CD1c-positive myeloid dendritic cell (primary cell): Measurements from ENCODE around the gene FOXO1.

Experiments used
- DNase-seq: peaks from one replicate; pipeline ENCODE4 v3.0.0-alpha.2; 2016; ENCODE audit errors: extremely low spot score

The FOXO1 gene

GRCh38 chr13:40549500-40550094 lies 116.8 kb downstream of the FOXO1 start:
- DNase-seq = no peak

GRCh38 chr13:40547591-40548315 lies 118.7 kb downstream of the FOXO1 start:
- no peak for DNase-seq

- no peak for DNase-seq
These were observed 120.4 kb downstream of the FOXO1 start for GRCh38 chr13:40546047-40546446.

- no peak for DNase-seq
These were observed 126.0 kb downstream of the FOXO1 start for GRCh38 chr13:40540328-40541044.

GRCh38 chr13:40539576-40540327 lies 126.7 kb downstream of the FOXO1 start:
- peak; percentile 4 for DNase-seq

GRCh38 chr13:40537146-40537895 lies 129.1 kb downstream of the FOXO1 start:
- no peak for DNase-seq

- DNase-seq = peak; percentile 6
These were observed 129.9 kb downstream of the FOXO1 start for GRCh38 chr13:40536443-40537113.

- DNase-seq = no peak
These were observed 131.1 kb downstream of the FOXO1 start for GRCh38 chr13:40535345-40535836.

GRCh38 chr13:40534456-40534855 lies 132.0 kb downstream of the FOXO1 start:
- DNase-seq = no peak

GRCh38 chr13:40533072-40533471 lies 133.4 kb downstream of the FOXO1 start:
- no peak for DNase-seq

- no peak for DNase-seq
These were observed 135.5 kb downstream of the FOXO1 start for GRCh38 chr13:40530961-40531360.

GRCh38 chr13:40528881-40529280 lies 137.6 kb downstream of the FOXO1 start:
- no peak for DNase-seq

GRCh38 chr13:40527914-40528313 lies 138.5 kb downstream of the FOXO1 start:
- DNase-seq = no peak

GRCh38 chr13:40522282-40522681 lies 144.2 kb downstream of the FOXO1 start:
- no peak for DNase-seq

GRCh38 chr13:40520916-40521315 lies 145.5 kb downstream of the FOXO1 start:
- no peak for DNase-seq

- no peak for DNase-seq
These were observed 146.8 kb downstream of the FOXO1 start for GRCh38 chr13:40519637-40520036.

GRCh38 chr13:40518481-40518882 lies 148.0 kb downstream of the FOXO1 start:
- no peak for DNase-seq

- DNase-seq = no peak
These were observed 148.7 kb downstream of the FOXO1 start for GRCh38 chr13:40517486-40518480.

- no peak for DNase-seq
These were observed 150.7 kb downstream of the FOXO1 start for GRCh38 chr13:40515702-40516101.
